ENCODE measurements around the gene KLHL1.

The KLHL1 gene

GRCh38 chr13:69676286-69676685 lies 432.0 kb downstream of the KLHL1 start:
- ChIA-PET POLR2A (no interaction called here), CTCF (interaction anchor here (0.6 to 3.0 kb wide), 4 partner anchors 12 to 449 kb away, joined by 3 to 18 read pairs (median 3); no protein-coding TSS in a partner anchor)
- no peak for DNase-seq (ENCODE audit: extremely low spot score)
- no peak for TF ChIP-seq CTCF (IDR thresholded peaks at IDR 0.05; ENCODE audit: control extremely low read depth, extremely low read depth, low read depth, missing control alignments)

GRCh38 chr13:69660155-69660554 lies 448.1 kb downstream of the KLHL1 start:
- no peak for DNase-seq (ENCODE audit: extremely low spot score)
- ChIA-PET POLR2A (no interaction called here), CTCF (no interaction called here)
- TF ChIP-seq CTCF (IDR thresholded peaks at IDR 0.05; ENCODE audit: control extremely low read depth, extremely low read depth, low read depth, missing control alignments), result no peak

GRCh38 chr13:69657676-69658075 lies 450.6 kb downstream of the KLHL1 start:
- ChIA-PET CTCF (no interaction called here), POLR2A (no interaction called here)
- no peak for TF ChIP-seq CTCF (IDR thresholded peaks at IDR 0.05; ENCODE audit: control extremely low read depth, extremely low read depth, low read depth, missing control alignments)
- DNase-seq (ENCODE audit: extremely low spot score), result no peak

GRCh38 chr13:69654392-69654791 lies 453.9 kb downstream of the KLHL1 start:
- ChIA-PET CTCF (no interaction called here), POLR2A (no interaction called here)
- no peak for TF ChIP-seq CTCF (IDR thresholded peaks at IDR 0.05; ENCODE audit: control extremely low read depth, extremely low read depth, low read depth, missing control alignments)
- DNase-seq (ENCODE audit: extremely low spot score), result no peak

Measured in GM10248 (cell line).